Activated T-helper 2 cell treated with anti-CD3 and anti-CD28 coated beads, Interferon-gamma antibody, Interleukin-2, Interleukin-4, amounts not matched to agents 10 μg/mL and 5 μg/mL and 100 μg/mL, durations not matched to agents 14 hours and 24 hours and 36 hours (primary cell): Measurements from ENCODE around the gene SMCR8. TPM values are rescaled to one million over a fixed set of nuclear protein-coding genes. Genes with fewer than 3 reads are reported as not detected.

ENCODE experiments used
- DNase-seq: peaks from one replicate; pipeline ENCODE4 v3.0.0; 2021; ENCODE audit warnings: low spot score
- H3K27ac Mint-ChIP-seq: one replicate; pipeline ENCODE4 v1.8.0; 2021; ENCODE audit warnings: mixed read lengths
- H3K27me3 Mint-ChIP-seq: one replicate; pipeline ENCODE4 v1.8.0; 2021; ENCODE audit warnings: low read depth, mixed read lengths
- H3K36me3 Mint-ChIP-seq: one replicate; pipeline ENCODE4 v1.8.0; 2021; ENCODE audit warnings: low read depth, mixed read lengths
- H3K4me1 Mint-ChIP-seq: one replicate; pipeline ENCODE4 v1.8.0; 2021; ENCODE audit warnings: low read depth, mixed read lengths
- H3K4me3 Mint-ChIP-seq: one replicate; pipeline ENCODE4 v1.8.0; 2021; ENCODE audit warnings: low read depth, mild to moderate bottlenecking, moderate library complexity, mixed read lengths
- H3K9me3 Mint-ChIP-seq: one replicate; pipeline ENCODE4 v1.8.0; 2021; ENCODE audit warnings: mixed read lengths
- intact Hi-C: fragments of 100-400 bp; cut with micrococcal nuclease; formaldehyde crosslinking; loops from one replicate; pipeline ENCODE4 v1.15.1; 2023
- total RNA-seq: library from RNA; stranded (reverse); gene quantifications from 2 replicates; pipeline ENCODE4 v1.2.3, GENCODE V29; 2022

Gene SMCR8
- total RNA-seq, 1 donor from 2014 or later: 16.8 TPM

DNA sequence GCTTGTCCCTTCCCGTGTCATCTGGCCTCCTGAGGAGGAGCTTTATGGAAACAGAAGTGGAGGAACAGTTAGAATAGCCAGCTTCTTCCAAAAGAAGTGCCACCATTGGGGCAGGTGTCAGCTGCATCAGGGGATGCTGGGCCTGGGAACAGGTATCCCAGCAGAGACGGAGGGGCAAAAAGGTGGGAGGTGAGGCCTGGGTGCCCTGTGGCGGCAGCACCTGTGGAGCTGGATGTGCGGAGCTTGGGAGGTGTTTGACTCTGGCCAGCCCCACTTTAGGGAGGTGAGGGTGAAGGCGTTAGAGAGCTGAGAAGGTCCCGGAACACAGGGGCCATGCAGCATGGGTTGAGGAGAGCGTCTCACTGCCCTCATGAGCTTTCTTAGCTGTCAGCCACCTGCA lies 5.2 kb downstream of the SMCR8 start:
- no peaks in the 10 kb centered on the region for H3K27me3 Mint-ChIP-seq
- no peak overlapping the region for H3K27ac Mint-ChIP-seq
- no peak overlapping the region for H3K4me3 Mint-ChIP-seq
- no peaks in the 10 kb centered on the region for H3K9me3 Mint-ChIP-seq
- H3K36me3 Mint-ChIP-seq: peaks cover 70% of the 10 kb centered on the region
- peaks cover 39% of the 10 kb centered on the region for H3K4me1 Mint-ChIP-seq
- DNase-seq: no peak
- intact Hi-C loops: no loop called here

DNA sequence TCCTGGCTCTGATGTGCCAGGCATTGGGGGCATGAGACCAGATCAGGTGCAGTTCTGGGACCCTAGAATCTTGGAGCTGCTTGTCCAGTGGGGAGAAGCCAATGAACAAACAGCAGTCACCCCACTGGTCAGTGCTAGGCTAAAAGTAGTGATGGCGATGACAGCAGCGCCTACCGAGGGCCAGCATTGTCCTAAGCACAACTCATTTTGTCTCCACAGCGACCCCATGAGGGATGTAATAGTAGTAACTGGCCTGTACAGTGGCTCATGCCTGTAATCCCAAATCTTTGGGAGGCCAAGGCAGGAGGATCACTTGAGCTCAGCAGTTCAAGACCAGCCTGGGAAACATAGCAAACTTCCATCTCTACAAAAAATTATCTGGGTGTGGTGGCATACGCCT lies 6.2 kb downstream of the SMCR8 start:
- Mint-ChIP-seq H3K4me3 (no peak overlapping the region), H3K9me3 (no peaks in the 10 kb centered on the region), H3K27me3 (no peaks in the 10 kb centered on the region), H3K36me3 (peaks cover 67% of the 10 kb centered on the region), H3K27ac (no peak overlapping the region), H3K4me1 (peaks cover 33% of the 10 kb centered on the region)
- no peak for DNase-seq
- intact Hi-C loops: no loop called here

DNA sequence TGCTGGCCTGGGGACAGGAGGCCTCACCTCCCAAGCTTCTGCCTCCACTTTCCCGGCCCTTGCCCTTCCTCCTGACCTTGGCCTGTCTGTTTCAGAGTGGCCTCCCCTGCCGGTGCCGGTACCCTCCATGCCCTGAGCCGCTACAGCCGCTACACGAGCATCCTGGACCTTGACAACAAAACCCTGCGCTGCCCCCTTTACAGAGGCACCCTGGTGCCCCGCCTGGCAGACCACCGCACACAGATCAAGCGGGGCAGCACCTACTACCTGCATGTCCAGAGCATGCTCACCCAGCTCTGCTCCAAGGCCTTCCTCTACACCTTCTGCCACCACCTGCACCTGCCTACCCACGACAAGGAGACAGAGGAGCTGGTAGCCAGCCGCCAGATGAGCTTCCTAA lies 7.4 kb downstream of the SMCR8 start:
- intact Hi-C loops: no loop called here
- no peak for DNase-seq
- Mint-ChIP-seq H3K4me3 (no peak overlapping the region), H3K27ac (no peak overlapping the region), H3K9me3 (no peaks in the 10 kb centered on the region), H3K27me3 (no peaks in the 10 kb centered on the region), H3K36me3 (peaks cover 65% of the 10 kb centered on the region), H3K4me1 (peaks cover 22% of the 10 kb centered on the region)

DNA sequence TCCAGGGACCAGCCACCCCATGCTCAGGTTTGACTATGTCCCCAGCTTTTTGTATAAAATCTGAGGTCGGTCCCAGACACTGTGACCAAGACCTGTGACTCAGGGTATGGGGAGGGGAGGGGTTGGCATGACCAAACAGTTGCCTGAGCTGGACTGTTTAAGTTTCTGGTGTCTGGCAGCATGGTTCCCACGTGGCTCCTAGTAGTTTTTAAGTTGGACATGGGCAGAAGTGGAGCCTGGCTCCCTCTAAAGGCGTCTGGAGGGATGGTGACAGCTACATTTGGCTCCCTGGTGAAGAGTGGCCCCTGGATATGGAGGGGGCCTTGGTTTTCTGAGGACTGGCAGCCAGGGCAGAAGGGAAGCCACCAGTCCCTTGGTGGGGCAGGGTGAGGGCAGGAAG lies 7.9 kb downstream of the SMCR8 start:
- Mint-ChIP-seq H3K27me3 (no peaks in the 10 kb centered on the region), H3K27ac (no peak overlapping the region), H3K4me1 (peaks cover 18% of the 10 kb centered on the region), H3K9me3 (no peaks in the 10 kb centered on the region), H3K36me3 (peaks cover 65% of the 10 kb centered on the region), H3K4me3 (no peak overlapping the region)
- intact Hi-C loops: no loop called here
- DNase-seq: no peak

DNA sequence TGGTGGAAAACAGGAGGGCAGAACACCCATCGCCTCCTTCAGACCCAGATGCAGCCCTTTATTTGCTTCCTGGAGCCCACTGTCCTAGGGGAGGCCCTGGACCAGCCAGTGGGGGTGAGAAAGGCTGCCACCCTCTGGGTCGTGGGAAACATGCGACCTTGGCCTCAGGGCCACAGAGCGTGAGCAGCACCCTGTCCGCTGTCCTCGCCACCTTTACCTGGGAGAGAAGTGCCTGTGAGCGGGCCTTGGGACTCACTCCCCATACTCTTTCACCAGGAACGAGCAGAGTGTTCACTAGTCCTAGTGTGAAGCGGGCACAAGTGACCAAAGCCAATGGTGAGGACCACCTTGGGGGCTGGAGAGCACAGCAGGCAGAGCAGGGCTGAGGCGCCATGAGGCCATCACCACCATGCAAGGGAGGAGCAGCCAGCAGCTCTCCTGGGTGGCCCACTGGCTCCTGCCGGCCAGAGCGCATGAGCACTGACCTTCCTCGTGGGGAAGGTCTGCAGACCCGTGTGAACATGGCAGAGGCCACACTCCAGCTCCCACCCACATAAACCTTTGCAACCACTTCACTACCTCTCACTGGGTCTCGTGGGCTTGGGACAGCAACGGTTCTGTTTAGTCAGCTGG lies 8.5 kb downstream of the SMCR8 start:
- peaks cover 14% of the 10 kb centered on the region for H3K4me1 Mint-ChIP-seq
- intact Hi-C loops: no loop called here
- no peak for DNase-seq
- H3K27me3 Mint-ChIP-seq: no peaks in the 10 kb centered on the region
- peaks cover 65% of the 10 kb centered on the region for H3K36me3 Mint-ChIP-seq
- no peak overlapping the region for H3K4me3 Mint-ChIP-seq
- no peaks in the 10 kb centered on the region for H3K9me3 Mint-ChIP-seq
- no peak overlapping the region for H3K27ac Mint-ChIP-seq

DNA sequence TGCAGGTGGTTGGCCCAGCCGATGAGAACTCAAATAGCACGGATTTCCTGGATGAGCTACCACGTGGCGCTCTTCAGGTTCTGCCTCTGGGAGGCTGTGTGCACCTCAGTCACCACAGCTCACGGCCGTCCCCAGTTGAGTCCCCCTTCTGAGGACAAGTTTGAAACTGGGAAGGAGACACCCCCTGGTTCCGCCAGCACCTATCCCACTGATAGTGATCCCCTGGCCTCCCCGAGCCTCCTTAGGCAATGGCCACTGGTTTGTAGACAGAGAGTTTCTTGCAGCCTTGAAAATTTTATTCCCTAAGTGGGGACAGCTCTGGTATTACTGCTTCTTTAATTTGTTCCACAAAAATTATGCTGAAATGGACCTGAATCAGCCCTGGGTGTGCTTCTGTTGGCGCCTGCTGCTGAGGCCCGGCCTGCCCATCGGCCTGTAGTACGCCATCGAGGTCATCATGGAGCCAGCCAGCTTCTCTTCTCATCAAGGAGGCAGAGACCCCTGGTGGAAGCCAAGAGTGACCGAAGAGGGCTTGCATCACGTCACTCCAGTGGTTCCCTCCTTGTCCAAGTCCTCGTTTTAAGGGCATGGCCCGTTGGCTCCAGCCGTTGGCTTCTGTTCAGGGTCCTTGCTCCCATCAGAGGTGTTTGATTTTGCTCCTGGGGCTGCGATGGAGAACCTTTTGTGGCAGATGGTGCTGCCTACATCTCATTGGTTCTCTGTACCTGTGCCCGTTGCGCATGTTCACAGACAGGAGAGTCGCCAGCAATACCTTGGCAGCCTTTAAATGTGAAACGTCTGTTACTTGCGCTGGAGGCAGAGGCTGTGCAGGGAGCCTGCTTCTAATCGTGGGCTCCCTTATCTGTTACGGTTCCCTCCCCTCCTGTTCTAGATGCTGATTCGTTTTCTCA lies 9.3 kb downstream of the SMCR8 start:
- no peak for DNase-seq
- H3K9me3 Mint-ChIP-seq: no peaks in the 10 kb centered on the region
- peaks cover 59% of the 10 kb centered on the region for H3K36me3 Mint-ChIP-seq
- H3K4me1 Mint-ChIP-seq: peaks cover 11% of the 10 kb centered on the region
- H3K27me3 Mint-ChIP-seq: no peaks in the 10 kb centered on the region
- no peak overlapping the region for H3K4me3 Mint-ChIP-seq
- H3K27ac Mint-ChIP-seq: no peak overlapping the region
- intact Hi-C loops: no loop called here

DNA sequence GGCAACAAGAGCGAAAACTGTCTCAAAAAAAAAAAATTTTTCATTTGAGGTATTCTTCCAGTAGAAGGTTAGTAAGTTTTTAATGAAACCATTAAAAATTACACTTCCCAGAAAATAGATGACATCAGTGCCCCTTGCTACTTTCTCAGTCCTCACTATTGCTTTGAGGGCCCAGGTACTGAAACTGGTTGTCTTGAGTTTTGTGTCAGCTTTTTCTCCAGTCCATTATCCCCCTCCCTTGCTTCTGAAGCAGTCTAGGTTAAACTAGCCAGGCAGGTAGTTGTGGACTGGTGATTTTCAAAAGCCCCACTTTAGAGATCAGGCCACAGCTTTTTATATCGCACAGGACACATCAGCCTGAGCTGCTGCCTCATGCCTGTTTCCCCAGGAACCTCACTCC lies 10.9 kb downstream of the SMCR8 start:
- Mint-ChIP-seq H3K27me3 (no peaks in the 10 kb centered on the region), H3K27ac (no peak overlapping the region), H3K36me3 (peaks cover 58% of the 10 kb centered on the region), H3K4me3 (no peak overlapping the region), H3K4me1 (peaks cover 2% of the 10 kb centered on the region), H3K9me3 (no peaks in the 10 kb centered on the region)
- intact Hi-C loops: no loop called here
- no peak for DNase-seq

DNA sequence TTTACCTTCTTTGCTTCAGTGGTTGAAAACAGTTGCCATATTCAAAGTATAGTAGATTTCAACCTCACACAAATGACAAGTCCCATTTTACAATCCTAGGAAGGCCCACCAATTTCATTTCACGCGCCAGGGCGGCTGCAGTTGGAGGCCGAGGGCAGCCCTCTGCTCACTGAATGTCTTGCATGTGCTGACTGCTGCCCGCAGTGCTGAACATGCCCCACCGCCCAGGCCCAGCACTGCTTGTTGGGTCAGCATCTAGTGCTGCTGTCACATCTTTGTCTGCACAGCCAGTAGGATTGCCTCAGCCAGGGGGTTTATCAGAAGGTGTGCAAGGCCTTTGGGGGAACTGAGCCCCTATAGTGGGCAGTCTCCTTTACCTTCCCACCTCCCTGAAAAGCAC lies 11.5 kb downstream of the SMCR8 start:
- Mint-ChIP-seq H3K4me3 (no peak overlapping the region), H3K4me1 (peaks cover 3% of the 10 kb centered on the region), H3K9me3 (no peaks in the 10 kb centered on the region), H3K36me3 (peaks cover 60% of the 10 kb centered on the region), H3K27ac (no peak overlapping the region), H3K27me3 (no peaks in the 10 kb centered on the region)
- DNase-seq: no peak
- intact Hi-C loops: no loop called here

DNA sequence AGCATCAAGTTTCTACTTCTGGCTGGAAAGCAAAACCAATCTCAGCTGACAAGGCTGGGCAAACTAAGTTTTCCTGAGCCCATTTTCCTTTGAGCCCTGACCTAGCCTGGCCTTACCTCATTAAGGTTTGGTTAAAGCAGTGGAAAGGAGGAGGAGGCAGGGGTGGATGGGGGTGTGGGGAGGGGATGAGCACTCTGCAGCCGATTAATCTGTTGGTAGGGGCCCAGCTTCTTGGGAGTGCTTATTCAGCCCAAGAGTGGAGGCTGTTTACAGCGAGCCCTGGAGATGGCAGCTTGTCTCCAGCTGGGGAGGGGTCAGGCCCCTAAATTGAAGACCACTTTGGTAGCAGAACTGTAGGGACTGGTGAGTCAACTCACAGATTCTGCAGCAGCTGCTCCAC lies 12.0 kb downstream of the SMCR8 start:
- no peak for DNase-seq
- no peak overlapping the region for H3K27ac Mint-ChIP-seq
- H3K4me3 Mint-ChIP-seq: no peak overlapping the region
- no peaks in the 10 kb centered on the region for H3K27me3 Mint-ChIP-seq
- H3K9me3 Mint-ChIP-seq: no peaks in the 10 kb centered on the region
- intact Hi-C loops: no loop called here
- peaks cover 63% of the 10 kb centered on the region for H3K36me3 Mint-ChIP-seq
- H3K4me1 Mint-ChIP-seq: peaks cover 7% of the 10 kb centered on the region

DNA sequence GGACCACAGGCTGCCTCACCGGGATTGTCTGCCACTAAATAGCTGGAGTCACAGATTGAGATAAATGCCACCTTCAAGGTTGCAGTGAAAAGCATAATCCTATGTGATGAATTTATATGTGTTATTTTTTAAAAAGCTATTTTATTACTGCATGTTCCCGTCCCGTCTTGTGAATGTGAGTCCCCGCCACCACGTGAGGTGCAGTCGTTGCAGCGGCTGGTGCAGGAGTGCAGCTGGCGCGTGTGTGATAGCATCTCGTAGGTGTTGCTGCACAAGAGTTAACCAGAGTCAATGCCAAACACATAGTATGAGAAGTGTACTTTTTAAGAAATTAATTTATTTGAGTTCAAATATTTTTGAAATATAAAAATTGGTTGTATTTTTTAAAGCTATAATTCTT lies 12.5 kb downstream of the SMCR8 start:
- no peak overlapping the region for H3K4me3 Mint-ChIP-seq
- peak overlapping the region; percentile 49 for H3K27ac Mint-ChIP-seq
- intact Hi-C loops: no loop called here
- H3K4me1 Mint-ChIP-seq: peaks cover 11% of the 10 kb centered on the region
- no peak for DNase-seq
- H3K9me3 Mint-ChIP-seq: no peaks in the 10 kb centered on the region
- no peaks in the 10 kb centered on the region for H3K27me3 Mint-ChIP-seq
- H3K36me3 Mint-ChIP-seq: peaks cover 66% of the 10 kb centered on the region

DNA sequence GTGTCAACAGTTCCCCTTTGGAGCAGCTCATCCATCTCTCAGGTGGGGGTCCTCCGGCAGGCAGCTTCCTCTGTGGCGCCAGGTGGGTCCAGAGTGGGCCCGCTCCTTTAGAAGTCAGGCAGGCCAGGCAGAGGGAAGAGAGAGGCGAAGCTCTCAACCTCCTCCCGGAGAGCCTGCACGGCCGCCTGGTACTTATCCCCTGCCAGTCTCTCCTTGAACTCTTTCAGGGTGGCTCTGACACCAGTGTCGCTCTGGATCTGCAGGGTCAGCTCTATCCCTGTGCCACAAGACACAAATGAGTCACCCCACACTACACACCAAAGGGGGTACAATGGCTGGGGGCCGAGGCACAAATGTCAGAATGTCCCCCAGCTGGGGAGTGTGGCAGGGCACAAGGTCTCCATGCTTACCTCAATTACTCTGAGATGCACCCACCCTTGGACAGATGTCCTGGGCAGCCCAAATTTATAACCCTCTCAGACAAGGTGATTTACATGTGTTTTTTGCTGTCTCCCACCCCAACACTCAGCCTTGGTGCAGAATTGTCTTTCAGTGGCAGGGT lies 13.6 kb downstream of the SMCR8 start:
- no peak overlapping the region for H3K27ac Mint-ChIP-seq
- H3K36me3 Mint-ChIP-seq: peaks cover 58% of the 10 kb centered on the region
- no peaks in the 10 kb centered on the region for H3K9me3 Mint-ChIP-seq
- H3K4me1 Mint-ChIP-seq: peaks cover 15% of the 10 kb centered on the region
- no peaks in the 10 kb centered on the region for H3K27me3 Mint-ChIP-seq
- intact Hi-C loops: no loop called here
- no peak for DNase-seq
- H3K4me3 Mint-ChIP-seq: no peak overlapping the region

DNA sequence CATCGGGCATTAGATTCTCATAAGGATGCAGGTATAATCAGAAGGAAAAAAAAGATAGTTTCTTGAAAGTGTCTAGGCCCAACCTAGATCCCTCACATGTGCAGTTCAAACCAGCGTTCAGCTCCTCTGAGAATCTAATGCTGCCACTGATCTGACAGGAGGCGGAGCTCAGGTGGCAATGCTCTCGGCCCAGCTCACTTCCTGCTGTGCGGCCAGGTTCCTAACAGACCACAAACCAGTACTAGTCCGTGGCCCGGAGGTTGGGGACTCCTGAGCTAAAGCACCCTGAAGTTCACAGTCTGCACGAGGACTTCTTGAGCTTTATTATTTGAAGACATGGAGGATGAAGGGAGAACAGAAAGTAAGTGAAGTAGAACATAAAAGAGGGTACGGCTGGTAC lies 16.8 kb downstream of the SMCR8 start:
- peaks cover 56% of the 10 kb centered on the region for H3K36me3 Mint-ChIP-seq
- peak overlapping the region; percentile 77 for H3K27ac Mint-ChIP-seq
- H3K9me3 Mint-ChIP-seq: no peaks in the 10 kb centered on the region
- peaks cover 14% of the 10 kb centered on the region for H3K4me1 Mint-ChIP-seq
- DNase-seq: no peak
- no peak overlapping the region for H3K4me3 Mint-ChIP-seq
- H3K27me3 Mint-ChIP-seq: no peaks in the 10 kb centered on the region
- intact Hi-C loops: no loop called here

DNA sequence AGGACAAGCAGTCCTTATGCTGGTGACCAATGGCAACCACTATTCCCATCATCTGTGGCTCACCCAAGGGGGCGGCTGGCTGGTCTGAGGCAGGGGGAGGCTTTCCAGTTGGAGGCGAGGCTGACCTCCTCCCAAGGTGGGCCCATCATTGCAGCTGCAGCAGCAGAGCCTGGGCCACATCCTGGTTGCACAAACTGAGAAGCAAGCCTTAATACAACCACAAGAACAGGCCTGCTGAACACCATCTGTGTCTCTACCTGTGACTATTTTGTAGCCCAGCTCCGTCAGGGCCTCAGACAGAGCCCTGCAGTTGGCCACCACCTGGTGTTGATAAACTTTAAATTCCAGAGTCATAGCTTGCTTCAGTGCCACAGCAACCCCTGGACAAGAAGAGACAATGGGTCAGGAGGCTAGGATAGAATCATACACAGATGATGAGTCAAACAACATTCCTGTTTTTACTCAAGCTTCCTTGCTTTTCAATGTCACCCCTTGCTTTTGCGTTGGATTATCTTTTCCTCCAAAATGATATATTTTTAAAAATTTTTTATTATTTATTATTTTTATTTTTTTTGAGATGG lies 17.9 kb downstream of the SMCR8 start:
- intact Hi-C loops: no loop called here
- H3K4me1 Mint-ChIP-seq: peaks cover 14% of the 10 kb centered on the region
- H3K27ac Mint-ChIP-seq: no peak overlapping the region
- peaks cover 56% of the 10 kb centered on the region for H3K36me3 Mint-ChIP-seq
- no peaks in the 10 kb centered on the region for H3K27me3 Mint-ChIP-seq
- H3K4me3 Mint-ChIP-seq: no peak overlapping the region
- no peaks in the 10 kb centered on the region for H3K9me3 Mint-ChIP-seq
- DNase-seq: no peak
